Measurements from ENCODE around the gene RNF144B.

The RNF144B gene

DNA sequence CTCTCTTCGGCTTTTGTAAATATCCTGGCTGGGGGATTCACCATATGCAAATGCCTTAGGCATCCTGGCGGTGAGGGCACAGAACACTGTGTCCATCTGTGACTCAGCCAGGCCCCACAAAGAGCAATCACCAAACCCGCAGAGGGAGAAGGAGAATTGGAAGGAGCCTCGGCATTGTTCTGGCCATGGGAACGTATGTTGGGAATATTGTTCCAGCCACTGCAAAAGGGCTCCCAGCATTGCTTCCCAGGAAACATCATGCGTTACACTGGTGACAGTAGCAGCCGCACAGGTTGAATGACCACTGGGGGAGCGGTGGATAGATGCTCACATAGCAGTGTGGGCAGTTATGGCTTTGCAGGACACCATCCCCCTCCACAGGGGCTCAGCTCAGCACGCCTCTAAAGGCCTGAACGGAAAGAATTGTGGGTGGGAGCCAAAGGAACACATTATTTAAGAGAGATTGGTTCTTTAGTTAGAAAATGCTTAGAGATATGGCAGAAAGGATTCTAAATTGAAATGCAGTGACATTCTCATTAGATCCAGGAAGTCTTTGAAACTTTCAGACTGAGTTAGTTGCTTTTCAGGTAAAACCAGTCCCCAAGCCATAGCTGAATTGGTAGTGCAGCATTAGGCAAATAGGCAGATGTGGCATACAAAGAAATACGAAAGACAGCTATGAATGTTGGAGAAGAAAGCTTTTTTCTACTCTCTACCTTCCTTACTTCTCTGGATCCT lies 104.3 kb downstream of the RNF144B start:
- DNase-seq, result no peak

DNA sequence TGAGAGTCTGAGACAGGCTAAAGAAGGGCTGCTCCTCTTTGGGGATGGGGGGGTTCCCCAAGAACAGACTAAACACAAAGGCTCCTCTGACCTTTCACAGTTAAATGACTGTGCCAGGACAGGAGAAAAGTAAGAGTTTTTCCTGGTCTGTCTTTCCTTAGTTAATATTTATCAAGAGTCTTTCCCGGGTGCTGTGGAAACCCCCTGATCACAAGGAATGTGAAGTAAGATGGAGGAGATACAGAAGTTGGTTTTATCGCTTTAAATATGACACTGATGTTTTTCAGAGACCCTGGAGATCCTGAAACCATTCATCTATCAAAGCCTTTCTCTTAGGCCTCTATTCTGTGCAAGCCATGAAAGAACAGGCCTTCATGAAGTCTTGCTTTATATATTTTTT lies 105.8 kb downstream of the RNF144B start:
- no peak for DNase-seq

DNA sequence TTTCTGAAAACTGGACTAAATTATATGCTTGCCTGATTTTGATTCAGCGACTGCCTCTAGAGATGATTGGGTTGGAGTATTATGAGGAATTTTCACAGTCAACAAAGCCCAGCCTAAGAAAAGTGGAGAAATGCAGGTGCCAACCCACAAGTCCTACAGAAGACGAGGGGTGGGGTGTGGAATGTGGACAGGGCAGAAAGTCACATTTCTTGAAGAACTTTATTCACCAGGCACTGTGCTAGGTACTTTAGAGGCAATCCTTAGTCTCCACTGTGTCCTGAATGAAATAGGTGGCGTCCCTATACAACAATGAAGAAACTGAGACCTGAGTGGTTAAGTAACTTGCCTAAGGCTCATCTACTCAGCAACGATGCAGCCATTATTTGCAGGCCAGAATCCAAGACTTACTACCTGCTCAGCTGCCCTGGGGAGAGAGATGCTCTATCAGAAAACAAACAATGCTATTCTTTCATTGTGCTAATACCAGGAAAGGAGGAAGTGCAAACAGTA lies 106.3 kb downstream of the RNF144B start:
- DNase-seq, result no peak

DNA sequence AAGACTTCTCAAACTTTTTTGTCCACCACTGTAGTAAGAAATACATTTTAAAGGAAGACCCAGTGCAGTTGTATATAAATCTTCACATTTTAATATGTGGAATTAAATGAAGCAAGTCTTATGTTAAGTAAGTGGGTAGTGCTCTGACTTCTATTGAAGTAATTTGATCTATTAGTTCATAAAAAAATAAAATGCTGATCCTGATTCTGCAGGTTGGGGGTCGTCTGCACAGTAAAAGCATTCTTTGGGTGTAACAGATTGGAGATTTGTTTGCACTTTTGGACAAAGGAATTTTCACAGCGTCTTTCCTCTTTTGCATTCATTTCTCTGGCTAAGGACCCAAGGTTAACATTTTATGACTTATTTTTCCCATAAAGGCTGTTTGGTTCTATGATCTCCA lies 106.8 kb downstream of the RNF144B start:
- no peak for DNase-seq

DNA sequence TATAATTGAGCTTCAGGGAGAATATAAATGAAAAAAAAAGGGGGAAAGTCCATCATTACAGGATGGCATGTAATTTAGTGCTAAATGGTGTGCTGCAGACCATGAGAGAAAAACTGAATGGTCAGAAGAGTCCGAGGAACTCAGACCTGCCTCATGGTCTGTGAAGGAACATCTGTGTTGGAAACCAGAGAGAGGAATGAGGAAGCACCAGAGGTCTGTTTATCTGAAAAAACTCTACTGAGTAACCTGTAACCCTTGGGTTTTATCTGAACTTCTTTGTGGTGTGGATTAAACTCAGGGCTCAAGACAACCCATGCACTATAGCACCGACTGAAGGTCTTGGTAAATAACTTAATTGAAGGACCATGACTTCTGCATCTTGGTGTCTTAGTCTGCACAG lies 108.1 kb downstream of the RNF144B start:
- DNase-seq, result no peak

DNA sequence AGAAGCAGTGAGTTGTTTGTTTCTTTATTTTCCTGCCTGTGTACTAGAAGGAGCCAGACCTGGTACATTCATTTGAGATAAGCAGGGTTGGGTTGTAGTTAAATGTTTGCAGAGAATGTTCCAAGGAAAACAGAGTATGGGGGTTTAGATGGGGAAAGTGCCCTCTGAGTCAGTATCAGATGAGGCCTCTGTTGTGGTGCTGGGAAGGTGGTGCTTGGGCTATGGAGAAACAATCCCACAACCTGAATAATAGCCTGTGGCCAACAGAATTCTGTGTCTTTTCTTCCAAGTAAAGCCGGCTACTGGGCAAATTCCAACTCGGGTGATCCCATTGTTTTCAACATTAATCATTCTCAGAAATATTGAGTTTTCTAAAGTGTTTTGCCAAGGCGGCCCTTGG lies 109.3 kb downstream of the RNF144B start:
- DNase-seq, result no peak

DNA sequence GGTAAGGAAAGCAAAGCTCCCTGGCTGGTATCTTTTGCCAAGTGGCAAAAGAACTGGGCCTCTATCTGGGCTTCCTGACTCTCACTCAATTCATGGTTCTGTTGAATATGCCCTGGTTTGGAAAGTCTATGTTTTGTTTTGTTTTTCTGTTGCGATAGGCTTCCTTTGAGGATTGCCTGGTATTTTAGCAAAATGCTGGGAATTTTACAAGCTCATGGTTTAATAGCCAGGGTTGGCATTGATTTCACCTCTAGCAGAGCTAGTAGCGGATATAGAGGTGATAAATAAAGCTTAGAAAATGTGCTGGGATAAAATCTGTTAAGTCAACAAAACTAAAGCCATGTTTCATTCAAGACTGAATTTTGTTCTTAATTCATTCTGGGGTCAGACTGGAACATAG lies 109.9 kb downstream of the RNF144B start:
- DNase-seq, result no peak

DNA sequence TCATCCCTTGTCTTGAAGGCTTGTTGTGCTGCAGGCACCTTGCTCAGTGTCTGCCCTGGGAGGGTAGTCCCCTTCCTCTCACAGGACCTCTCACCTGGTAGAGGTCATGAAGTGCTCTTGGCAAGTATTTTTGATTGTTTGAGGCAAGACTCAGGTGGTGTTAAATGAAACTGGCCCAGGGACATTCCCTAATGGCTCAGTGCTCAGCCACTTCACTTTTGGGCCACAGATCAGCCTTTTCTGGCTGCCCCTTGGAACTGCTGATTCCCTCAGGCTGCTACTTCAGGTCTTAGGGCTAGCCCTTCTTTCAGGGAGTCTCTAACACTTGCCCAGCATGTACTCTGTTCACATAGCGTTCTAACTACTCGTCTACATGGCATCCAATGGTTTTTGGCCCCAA lies 111.3 kb downstream of the RNF144B start:
- no peak for DNase-seq

DNA sequence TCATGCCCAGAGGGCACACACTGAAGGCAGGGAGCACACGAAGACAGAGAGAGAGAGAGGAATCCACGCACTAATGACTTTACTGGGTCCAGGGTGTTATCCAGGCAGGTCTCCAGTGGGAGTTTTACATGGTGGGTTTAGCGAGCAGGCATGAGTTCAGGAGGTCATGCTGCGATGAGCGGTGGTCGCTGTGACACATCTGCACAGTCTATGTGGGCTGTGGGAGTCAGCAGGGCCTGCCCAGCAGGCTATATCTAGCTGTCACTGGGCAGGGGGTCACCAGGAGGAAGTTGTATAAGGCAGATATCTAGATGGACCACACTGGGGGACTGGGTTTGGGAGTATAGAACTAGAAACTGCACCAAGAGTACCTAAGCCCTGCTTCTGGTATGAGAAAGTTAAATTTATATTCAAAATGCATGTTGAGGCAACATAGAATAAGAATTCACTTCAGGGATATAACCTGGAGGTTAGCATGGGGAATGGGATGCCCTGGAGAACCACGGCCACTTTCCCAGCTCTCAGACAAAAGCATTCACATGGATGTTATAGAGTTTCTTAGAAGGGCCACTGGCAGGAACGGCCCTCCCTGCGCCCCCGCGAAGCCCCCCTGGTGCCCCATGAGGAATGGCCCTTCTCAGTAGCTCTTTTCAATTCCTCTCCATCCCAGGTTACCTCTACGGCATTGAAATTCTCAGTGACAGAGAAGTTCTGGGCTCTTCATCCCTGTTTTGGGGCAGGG lies 113.9 kb downstream of the RNF144B start:
- DNase-seq, result no peak

DNA sequence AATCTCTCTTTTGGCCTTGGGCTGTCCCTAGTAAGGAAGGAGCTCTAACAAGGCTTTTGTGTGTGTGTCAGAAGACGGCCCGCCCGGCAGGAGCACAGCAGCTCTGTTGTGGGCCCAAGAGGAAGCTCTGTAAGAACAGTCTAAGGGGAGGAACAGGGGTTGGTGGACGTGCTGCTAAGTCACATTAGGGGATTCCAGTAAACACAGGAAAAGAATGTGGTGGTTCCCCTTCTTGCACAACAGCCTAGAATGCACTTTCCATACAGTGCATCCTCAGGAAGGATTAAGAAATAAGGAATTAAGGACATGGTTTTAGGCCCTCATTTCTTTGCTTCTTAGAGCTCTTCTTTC lies 114.5 kb downstream of the RNF144B start:
- DNase-seq, result no peak

DNA sequence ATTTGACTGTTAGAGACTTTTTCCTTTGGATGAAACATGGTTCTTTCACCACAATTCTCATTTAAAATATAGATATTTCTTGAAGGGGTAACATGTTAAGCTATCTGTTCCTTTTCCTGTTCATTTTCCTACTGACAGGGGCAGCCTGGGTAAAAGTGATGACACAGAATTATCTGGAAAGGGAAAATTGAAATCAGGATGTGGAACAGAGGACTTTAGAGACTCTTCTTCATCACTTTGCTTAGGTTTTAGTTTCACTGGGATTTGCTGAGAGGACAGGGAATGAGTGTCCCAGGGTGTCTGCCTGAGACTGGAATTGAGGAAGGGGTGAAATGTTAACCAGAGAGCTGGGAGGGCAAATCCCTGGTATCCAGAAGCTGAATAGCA lies 116.0 kb downstream of the RNF144B start:
- no peak for DNase-seq

DNA sequence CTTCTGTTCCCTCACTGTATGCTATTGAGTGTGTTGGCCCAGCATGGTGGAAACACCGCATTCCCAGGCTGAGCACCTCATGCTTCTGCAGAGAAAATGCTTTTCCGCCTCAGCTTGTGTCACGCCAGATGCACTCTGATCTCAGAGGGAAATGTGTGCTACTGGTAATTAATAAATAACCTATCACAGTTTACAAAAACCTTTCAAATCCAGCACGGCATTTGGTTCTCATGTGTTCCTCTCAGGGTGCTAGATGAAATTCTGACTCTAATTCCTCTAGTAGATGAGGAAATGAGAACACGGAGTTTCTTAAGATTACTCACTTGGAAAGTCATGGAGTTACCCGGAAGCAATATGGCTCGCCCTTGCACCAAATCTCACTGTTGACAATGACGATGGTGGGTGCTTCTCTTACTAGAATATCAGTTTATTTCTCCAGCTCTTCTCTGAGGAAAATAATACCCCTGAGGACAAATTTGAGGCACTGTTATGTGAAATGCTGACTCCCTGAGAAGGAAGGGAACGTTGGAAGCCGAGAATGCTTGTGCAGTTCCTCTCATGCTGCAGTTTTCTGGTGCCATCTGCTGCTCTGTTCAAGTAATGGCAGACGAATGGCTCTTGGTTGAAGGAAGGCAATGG lies 116.6 kb downstream of the RNF144B start:
- DNase-seq, result peak; percentile 80

DNA sequence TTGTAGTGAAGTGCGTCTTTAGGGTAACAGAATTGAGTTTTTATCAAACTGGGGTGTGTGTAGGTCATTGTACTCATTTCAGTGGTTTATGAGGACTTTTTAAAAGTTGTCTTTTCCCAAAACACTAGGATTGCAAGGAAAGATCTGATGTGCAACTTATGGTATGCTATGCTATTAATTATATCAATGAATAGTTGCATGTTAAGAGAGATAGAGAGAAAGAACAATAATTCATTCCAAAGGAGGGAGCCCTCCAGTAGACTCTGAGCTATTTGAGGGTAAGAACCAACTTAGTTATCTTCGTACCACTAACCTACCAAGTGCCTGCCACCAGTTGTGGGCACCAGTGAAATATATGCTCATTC lies 117.1 kb downstream of the RNF144B start:
- no peak for DNase-seq

DNA sequence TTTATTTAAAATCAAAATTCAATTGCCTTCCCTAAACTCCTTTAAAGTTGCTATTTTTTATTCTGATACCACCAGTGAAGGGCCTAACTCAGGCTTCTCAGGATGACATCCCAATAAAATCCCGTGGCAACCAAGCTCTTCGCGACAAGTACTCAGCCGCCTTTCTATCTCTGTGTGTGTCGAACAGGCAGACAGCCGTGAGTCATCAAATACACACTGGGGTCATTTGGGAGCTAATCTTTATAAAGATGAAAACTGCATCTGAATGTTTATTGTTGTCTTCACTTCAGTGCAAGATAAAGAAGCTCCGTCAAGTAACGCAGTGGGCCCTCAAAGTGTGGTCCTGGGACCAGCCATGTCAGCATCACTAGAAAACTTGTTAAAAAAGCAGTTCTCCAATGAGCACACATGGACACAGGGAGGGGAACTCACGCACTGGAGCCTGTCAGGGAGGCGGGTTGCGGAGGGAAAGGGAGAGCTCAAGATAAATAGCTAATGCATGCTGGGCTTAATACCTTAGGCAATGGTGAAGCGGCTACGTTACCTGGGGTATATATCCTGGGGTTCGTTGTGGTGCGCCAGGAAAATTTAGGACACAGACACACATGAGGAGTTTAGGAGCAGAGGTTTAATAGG lies 119.3 kb downstream of the RNF144B start:
- DNase-seq, result no peak

DNA sequence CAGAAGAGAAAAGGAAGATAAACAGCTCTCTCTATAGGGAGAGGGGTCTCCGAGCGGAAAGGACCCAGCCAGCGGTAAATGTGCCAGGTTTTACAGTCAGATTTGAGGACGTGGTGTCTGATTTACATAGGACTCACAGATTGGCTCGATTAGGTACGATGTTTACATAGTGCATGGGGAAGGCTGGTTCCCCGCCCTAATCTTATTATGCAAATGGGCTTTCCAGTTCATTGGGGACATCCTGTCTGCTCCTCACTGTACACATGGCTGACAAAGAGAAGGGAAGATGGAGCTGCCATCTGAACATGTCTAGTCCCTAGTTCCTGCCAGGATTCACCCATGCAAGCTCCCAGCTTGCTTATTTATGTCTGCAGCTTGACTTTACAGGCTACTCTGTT lies 119.9 kb downstream of the RNF144B start:
- no peak for DNase-seq

DNA sequence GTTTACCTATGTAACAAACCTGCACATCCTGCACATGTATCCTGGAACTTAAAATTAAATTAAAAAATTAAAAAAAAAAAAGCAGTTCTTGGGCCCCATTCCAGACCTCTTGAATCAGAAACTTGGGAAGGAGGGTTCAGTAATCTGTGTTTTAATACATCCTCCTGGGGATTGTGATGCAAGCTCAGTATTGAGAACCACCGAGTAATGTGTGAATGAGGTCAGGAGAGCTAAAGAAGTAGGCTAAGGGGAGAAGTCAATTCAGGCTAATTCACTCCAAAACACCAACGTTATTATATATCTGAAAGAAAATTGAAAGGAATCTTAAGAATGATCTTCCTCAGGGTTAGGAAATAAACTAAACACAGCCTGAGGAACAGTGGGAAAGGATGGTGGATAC lies 120.4 kb downstream of the RNF144B start:
- no peak for DNase-seq

DNA sequence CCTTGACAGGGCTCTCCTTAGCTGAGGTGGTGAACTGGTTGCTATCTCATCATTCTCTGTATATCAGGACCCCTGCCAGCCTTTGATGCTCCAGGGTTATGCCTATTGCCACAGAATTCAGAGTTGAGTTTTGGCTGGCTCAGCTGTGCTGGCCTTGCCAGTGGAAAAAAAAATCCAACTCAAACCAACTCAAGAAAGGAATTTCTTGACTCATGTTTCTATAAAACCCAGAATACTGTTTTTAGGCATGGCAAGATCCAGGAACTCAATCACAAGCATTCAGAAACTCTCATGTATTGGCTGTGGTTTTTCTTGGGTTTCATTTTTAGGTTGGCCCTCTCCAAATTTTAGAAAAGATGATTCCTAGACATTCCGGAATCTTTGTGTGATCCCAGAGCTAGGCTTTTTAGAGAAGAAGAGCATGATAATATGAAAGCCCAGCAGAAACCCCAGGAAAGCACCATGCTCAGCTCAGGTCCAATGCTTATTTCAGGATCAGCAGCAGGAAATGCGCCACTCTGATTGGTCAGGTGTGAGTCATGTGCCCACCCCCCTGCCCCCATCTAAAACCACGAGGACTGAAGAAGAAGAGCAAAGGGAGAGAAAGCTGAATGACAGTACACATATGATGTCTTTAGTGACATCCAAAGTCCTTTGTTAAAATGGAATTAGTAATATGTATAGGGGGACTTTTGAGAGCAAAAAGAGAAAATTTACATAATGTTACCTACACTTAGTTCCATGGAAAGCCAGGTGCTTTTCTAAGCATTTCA lies 122.9 kb downstream of the RNF144B start:
- DNase-seq, result no peak

DNA sequence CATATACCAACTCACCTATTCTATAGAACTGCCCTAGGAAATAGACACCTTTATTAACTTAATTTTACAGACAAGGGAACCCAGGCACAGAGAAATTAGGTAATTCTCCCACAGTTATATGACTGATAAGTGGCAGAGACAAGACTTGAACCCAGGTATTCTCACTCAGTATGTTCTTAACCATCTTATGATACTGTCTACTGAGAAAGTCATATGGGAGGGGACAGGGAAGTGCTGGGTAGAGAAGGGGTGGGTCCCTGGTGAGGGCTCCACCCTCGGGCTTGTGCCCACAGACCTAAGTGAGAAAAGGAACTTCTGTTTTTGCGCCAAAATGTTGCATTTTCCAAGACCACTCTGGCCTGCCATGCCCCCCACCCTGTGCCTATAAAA lies 123.5 kb downstream of the RNF144B start:
- DNase-seq, result no peak

DNA sequence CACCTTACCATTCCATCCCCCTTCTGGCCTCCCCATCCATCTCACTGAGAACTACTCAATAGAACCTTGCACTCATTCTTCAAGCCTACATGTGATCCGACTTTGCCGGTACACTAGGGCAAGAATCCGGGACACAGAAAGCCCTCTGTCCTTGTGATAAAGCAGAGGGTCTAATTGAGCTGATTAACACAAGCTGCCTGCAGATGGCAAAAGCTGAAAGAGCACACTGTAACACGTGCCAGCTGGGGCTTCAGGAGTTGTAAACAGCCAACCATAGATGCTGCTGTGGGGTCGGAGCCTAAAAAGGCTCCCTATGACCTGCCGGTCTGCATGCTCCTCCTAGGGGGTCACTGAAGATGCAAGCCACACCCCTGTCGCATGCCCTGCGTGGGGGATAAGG lies 124.1 kb downstream of the RNF144B start:
- no peak for DNase-seq

DNA sequence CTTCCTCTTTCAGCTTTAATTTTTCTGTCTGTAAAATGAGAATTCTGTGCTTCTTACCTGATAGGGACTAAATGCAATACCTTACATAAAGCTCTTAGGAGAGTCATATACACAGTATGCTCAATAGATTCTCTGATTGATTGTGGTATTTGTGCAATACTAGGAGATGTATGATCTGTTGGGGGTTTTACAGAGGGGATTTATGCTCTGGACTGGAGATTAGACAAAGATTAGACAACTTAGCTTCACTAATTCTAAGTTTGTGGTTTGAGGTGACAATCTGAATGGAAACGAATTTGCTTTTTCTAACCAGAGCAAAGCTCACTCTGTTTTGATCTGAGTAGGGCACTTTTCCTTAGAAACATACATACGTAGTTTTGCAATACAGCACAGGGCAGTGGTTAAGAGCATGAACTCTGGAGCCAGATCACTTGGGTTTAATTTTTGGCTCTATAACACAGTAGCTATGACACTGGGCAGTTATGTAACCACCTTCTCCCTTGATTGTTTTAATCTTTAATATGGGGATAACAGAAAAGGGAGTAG lies 126.2 kb downstream of the RNF144B start:
- no peak for DNase-seq

DNA sequence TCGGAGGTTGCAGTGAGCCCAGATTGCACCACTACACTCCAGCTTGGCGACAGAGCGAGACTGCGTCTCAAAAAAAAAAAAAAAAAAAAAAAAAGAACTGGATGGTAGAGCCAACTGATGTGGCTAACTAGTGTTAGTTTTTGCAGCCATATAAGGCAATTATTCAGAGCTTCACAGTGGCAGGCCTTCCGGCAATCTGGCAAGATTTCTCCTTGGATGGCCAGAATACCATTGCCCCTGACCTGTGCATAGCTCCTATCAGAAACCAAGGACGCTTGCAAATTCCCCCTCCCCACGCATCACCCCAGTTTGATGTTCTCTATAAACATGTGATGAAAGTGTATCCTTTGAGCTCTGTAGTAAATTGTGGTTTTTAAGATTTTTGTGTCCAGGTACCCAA lies 127.0 kb downstream of the RNF144B start:
- no peak for DNase-seq

DNA sequence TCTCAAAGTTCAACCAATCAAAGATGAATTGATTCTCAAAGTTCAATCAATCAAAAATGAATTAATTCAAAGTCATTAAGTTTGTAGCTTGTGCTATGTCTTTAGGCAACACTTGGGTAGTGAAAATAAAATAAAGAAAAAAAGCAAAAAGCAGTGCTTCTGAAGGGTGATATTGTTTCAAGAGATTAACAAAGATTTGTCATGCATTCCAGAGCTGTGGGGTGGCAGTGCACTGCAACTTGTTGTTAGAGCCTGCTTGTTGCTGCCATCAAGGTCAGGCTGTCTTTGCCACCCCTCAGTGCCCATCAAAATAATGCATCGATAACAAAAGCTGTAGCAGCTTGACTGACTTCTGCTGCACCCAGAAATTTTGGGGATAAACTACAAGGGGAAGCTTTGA lies 128.6 kb downstream of the RNF144B start:
- no peak for DNase-seq

All from DMS79 treated with DMSO at 0.1 percent for 48 hours (cell line).